Transverse colon (tissue), 3 donors: ENCODE data around the gene DBH.

ENCODE experiments used
- EP300 ChIP-seq: sonication (generic); formaldehyde crosslinking; IDR thresholded peaks from one replicate; pipeline ENCODE4 v1.6.1; 2017; ENCODE audit warnings: antibody characterized with exemption, low read depth
- POLR2A ChIP-seq: fragments of 450-650 bp; IDR thresholded peaks from one replicate; pipeline ENCODE4 v1.6.1; 2016; ENCODE audit warnings: antibody characterized with exemption, mild to moderate bottlenecking, moderate library complexity
- TF ChIP-seq, protein P1 (sequence below), 5 experiments: fragments of 200-600 bp in 3 of 5; fragments of 450-650 bp in 2 of 5; sonication (generic) in 3 of 5; IDR thresholded peaks; 1 replicate in 2 of 5; 2 replicates in 3 of 5; pipeline ENCODE4 v1.5.1; 2016 to 2017; ENCODE audit warnings: antibody characterized with exemption in 5 of 5, inconsistent platforms in 3 of 5, mild to moderate bottlenecking in 2 of 5, moderate library complexity in 1 of 5

DNA sequence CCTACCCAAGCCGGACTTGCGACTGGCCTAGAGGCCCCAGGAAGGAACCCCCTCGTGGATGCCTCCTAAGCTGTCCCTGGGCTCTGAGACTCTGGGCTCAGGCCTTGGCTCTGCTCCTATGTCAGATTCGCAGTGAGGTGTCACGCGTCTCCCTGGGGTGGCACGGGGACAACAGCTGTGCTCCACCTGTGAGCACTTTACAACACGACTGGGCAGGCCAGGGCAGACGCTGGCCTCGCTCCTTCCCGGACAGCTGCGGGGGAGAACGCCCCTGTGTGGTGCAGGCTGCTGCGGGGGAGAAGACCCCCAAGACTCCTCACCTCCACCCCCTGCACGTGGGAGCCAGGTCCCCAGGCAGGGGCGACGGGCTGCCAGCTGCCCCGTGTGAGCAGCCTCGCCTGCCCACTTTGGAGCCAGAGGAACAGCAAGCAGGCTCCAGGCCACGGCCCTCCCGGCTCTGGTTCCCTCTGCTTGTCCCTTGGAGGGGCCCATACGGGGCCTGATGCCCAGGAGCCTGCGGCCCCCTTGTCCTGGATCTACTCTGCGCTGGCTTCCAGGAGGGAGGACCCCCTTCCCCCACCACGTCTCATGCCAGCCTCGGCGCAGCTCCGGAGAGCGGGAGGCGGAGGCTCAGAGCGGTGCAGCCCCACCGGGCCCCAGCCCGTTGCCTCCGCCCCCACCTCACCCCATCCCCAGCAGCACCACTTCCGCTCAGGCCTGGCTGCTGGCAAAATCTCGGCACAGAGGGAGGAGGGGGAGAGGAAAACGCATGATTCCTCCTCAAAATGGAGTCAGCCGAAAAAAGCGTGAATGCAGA is 66.0 kb downstream of the DBH start:
- TF ChIP-seq, protein P1, sequence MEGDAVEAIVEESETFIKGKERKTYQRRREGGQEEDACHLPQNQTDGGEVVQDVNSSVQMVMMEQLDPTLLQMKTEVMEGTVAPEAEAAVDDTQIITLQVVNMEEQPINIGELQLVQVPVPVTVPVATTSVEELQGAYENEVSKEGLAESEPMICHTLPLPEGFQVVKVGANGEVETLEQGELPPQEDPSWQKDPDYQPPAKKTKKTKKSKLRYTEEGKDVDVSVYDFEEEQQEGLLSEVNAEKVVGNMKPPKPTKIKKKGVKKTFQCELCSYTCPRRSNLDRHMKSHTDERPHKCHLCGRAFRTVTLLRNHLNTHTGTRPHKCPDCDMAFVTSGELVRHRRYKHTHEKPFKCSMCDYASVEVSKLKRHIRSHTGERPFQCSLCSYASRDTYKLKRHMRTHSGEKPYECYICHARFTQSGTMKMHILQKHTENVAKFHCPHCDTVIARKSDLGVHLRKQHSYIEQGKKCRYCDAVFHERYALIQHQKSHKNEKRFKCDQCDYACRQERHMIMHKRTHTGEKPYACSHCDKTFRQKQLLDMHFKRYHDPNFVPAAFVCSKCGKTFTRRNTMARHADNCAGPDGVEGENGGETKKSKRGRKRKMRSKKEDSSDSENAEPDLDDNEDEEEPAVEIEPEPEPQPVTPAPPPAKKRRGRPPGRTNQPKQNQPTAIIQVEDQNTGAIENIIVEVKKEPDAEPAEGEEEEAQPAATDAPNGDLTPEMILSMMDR (IDR thresholded peaks at IDR 0.05) = no peak
- TF ChIP-seq POLR2A (no peak), EP300 (no peak)
